HL-60/S4 (cell line): ENCODE results near the gene DHRSX.
"Not testable (repeated sequence)": the region's sequence is repeated elsewhere in the genome, so short reads cannot be mapped to it uniquely, and the experiment has no call there.

Experiments used
- in situ Hi-C: fragments of 300-500 bp; cut with MboI; formaldehyde crosslinking; loops from 2 replicates; pipeline ENCODE4 v1.14.3; 2022; ENCODE audit warnings: low sequenced_read_pairs

Gene DHRSX, protein sequence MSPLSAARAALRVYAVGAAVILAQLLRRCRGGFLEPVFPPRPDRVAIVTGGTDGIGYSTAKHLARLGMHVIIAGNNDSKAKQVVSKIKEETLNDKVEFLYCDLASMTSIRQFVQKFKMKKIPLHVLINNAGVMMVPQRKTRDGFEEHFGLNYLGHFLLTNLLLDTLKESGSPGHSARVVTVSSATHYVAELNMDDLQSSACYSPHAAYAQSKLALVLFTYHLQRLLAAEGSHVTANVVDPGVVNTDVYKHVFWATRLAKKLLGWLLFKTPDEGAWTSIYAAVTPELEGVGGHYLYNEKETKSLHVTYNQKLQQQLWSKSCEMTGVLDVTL

GRCh38 chrX:2500803-2501558 is at the start of gene DHRSX, which contains the start of gene ZBED1:
Gene DHRSX (minus strand): TSS chrX:2500976. CDS start chrX:2500925, 51 bp downstream.
Gene ZBED1 (minus strand): TSS chrX:2500976. CDS start chrX:2490719, 10,257 bp downstream.
- in situ Hi-C loops = no loop called here

DNA sequence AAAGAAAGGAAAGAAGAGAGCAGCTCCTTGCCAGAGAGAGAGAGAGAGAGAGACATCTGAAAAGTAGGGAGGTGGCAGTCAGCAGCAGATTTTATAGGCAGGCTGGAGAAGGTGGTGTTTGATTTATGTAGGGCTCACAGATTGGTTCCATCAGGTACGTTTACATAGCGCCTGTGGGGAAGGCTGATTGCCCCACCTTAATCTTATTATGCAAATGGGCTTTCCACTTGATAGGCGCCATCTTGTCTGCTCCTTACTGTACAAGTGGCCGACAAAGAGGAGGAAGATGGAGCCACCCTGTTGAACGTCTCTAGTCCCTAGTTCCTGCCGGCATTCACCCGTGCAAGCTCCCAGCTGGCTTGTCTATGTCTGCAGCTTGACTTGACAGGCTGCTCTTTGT is 49.1 kb upstream of the DHRSX start:
- in situ Hi-C loops = no loop called here

GRCh38 chrX:2548711-2549423 is 48.1 kb upstream of the DHRSX start:
- in situ Hi-C loops = no loop called here

- in situ Hi-C loops = no loop called here
These were observed 47.0 kb upstream of the DHRSX start for GRCh38 chrX:2547736-2548135.

GRCh38 chrX:2546496-2546895 is 45.7 kb upstream of the DHRSX start:
- in situ Hi-C loops = no loop called here

DNA sequence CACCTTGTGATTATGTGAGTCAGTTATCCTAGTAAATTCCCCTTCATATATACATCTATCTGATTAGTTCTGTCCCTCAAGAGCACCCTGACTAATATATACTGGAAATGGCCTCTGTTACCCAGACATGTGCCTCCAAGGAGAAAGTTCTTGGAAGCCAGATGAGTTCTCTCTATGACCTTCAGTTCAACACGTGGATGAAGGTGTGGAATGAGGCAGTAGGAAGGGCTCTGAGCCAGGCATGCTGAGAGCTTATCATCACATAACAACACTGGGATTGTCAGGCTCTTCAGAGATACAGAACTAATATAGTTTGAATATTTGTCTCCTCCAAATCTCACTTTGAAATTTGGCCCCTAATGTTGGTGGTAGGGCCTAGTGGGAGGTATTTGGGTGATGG is 44.4 kb upstream of the DHRSX start:
- in situ Hi-C loops = no loop called here

GRCh38 chrX:2542826-2543521 is 42.2 kb upstream of the DHRSX start:
- in situ Hi-C loops = no loop called here

DNA sequence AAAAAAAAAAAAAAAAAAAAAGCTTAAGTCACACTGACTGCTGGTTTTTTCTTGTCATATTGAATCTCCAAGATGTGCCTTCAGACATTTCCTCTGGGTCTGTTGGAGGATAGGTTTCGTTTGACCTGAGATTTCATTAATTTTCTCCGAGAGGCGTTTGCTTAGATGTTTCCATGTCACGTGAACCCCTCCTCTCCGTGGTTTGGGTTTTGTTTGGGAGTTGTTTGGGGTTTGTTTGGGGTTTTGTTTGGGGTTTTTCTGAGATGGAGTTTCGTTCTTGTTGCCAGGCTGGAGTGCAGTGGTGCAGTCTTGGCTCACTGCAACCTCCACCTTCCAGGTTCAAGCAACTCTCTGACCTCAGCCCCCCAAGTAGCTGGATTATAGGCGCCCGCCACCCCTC is 40.8 kb upstream of the DHRSX start:
- in situ Hi-C loops = no loop called here

DNA sequence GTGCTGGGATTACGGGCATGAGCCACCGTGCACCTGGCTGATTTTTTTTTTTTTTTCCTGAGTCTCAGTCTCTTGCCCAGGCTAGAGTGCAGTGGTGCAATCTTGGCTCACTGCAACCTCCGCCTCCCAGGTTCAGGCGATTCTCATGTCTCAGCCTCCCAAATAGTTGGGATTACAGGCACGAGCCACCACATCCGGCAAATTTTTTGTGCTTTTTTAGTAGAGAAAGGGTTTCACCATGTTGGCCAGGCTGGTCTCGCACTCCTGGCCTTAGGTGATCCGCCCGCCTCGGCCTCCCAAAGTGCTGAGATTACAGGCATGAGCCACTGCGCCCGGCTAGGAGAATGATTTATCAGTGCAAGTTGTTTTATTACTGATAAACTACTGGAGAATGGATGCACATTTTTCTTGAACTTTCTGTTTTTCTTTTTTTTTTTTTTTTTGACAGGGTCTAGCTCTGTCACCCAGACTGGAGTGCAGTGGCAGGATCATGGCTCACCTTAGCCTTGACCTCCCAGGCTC is 39.7 kb upstream of the DHRSX start:
- in situ Hi-C loops = no loop called here

GRCh38 chrX:2539586-2539985 is 38.8 kb upstream of the DHRSX start:
- in situ Hi-C loops = no loop called here

DNA sequence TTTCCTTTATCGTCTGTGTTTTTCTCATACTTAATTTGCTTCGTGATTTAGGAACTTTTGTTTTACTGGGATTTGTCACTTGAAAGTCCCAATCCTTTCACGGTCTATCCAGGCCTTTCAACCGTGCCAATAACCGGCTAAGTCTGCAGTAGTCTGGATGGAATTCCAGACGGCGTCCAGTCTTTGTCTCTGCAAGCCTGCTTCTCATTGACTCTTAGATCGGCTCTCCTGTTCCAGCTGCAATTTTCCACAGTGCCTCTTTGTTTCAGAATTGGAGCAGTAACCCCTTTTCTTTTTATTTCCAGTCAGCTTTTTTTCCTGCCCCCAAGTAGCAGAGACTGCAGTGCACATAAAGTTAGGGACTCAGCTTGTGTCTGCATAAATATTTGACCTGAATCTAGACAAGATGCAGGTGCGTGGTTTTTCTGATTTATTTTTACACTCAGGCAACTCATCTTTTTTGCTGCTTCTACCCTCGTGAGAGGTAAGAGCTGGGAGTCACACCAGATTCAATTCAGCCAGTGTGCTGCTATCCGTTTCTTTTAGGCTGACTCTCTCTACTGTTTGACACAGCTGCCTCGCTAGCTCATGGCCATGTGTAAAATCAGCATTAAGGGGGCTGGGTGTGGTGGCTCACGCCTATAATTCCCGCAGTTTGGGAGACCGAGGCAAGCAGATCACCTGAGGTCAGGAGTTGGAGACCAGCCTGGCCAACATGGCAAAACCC is 37.4 kb upstream of the DHRSX start:
- in situ Hi-C loops = no loop called here

- in situ Hi-C loops = no loop called here
These were observed 36.2 kb upstream of the DHRSX start for GRCh38 chrX:2536974-2537373.

- in situ Hi-C loops = no loop called here
These were observed 35.4 kb upstream of the DHRSX start for GRCh38 chrX:2536141-2536540.

- in situ Hi-C loops = not testable (repeated sequence)
These were observed 33.7 kb upstream of the DHRSX start for GRCh38 chrX:2534261-2535021.

- in situ Hi-C loops = no loop called here
These were observed 32.6 kb upstream of the DHRSX start for GRCh38 chrX:2533424-2533823.

DNA sequence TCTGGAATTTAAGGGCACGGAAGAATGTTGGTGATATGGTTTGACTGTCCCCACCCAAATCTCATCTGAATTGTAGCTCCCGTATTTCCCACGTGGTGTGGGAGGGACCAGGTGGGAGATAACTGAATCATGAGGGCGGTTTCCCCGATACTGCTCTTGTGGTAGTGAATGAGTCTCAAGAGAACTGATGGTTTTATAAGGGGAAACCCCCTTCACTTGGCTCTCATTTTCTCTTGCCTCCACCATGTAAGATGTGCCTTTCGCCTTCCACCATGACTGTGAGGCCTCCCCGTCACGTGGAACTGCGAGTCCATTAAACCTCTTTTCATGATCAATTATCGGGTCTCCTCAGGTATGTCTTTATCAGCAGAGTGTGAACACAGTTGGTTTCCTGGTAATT is 25.6 kb upstream of the DHRSX start:
- in situ Hi-C loops = no loop called here

DNA sequence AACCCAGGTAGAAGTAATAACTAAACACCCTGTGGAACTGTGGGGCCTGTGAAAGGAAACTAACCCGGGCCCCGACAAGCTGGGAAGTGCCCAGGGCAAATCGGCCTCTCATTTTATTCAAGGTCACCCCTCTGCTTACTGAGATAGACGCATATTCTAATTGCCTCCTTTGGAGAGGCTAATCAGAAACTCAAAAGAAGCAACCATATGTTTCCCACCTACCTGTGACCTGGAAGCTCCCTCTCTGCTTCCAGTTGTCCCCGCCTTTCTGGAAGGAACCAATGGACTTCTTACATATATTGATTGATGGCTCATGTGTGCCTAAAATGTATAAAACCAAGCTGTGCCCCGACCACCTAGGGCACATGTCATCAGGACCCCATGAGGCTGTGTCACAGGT is 23.1 kb upstream of the DHRSX start:
- in situ Hi-C loops = no loop called here

- in situ Hi-C loops = no loop called here
These were observed 21.2 kb upstream of the DHRSX start for GRCh38 chrX:2521927-2522386.
